ENCODE data around the gene USP12. TPM values are rescaled to one million over a fixed set of nuclear protein-coding genes. Genes with fewer than 3 reads are reported as not detected.

The USP12 gene
- total RNA-seq, 1 experiment from 2014 or later = 20.6 TPM

- peaks cover 6% of the 10 kb centered on the region for H3K36me3 Mint-ChIP-seq (ENCODE audit: insufficient read depth, unreplicated experiment)
- H3K4me1 Mint-ChIP-seq (ENCODE audit: insufficient read depth, unreplicated experiment) = peaks cover 29% of the 10 kb centered on the region
- POLR2A ChIA-PET = no interaction called here
- H3K4me3 Mint-ChIP-seq (ENCODE audit: unreplicated experiment) = no peak overlapping the region
- intact Hi-C loops (cut with micrococcal nuclease) = loop anchor here (10.0 kb wide), 1 partner anchor 117 kb away; the partner anchor contains the start of gene USP12
- no peak overlapping the region for H3K27ac Mint-ChIP-seq (ENCODE audit: low read depth, unreplicated experiment)
- no peaks in the 10 kb centered on the region for H3K27me3 Mint-ChIP-seq (ENCODE audit: insufficient read depth, unreplicated experiment)
- no TSS peak for BruUV-seq (replicated peaks)
- DNase-seq (ENCODE audit: unreplicated experiment) = no peak
- TF ChIP-seq CTCF (IDR thresholded peaks at IDR 0.05; ENCODE audit: unreplicated experiment) = no peak
- H3K9me3 Mint-ChIP-seq (ENCODE audit: unreplicated experiment) = no peaks in the 10 kb centered on the region
- CTCF ChIA-PET = no interaction called here
These were observed 113.8 kb downstream of the USP12 start for GRCh38 chr13:27057817-27058216.

- intact Hi-C loops (cut with micrococcal nuclease) = loop anchor here (10.0 kb wide), 1 partner anchor 119 kb away; the partner anchor contains the start of gene USP12
- Mint-ChIP-seq H3K27ac (ENCODE audit: low read depth, unreplicated experiment) (no peak overlapping the region), H3K4me1 (ENCODE audit: insufficient read depth, unreplicated experiment) (peaks cover 29% of the 10 kb centered on the region), H3K36me3 (ENCODE audit: insufficient read depth, unreplicated experiment) (peaks cover 6% of the 10 kb centered on the region), H3K27me3 (ENCODE audit: insufficient read depth, unreplicated experiment) (no peaks in the 10 kb centered on the region), H3K9me3 (ENCODE audit: unreplicated experiment) (no peaks in the 10 kb centered on the region), H3K4me3 (ENCODE audit: unreplicated experiment) (no peak overlapping the region)
- CTCF ChIA-PET = no interaction called here
- BruUV-seq (replicated peaks) = no TSS peak
- no peak for DNase-seq (ENCODE audit: unreplicated experiment)
- TF ChIP-seq CTCF (IDR thresholded peaks at IDR 0.05; ENCODE audit: unreplicated experiment) = no peak
- POLR2A ChIA-PET = no interaction called here
These were observed 116.1 kb downstream of the USP12 start for GRCh38 chr13:27055526-27055925.

DNA sequence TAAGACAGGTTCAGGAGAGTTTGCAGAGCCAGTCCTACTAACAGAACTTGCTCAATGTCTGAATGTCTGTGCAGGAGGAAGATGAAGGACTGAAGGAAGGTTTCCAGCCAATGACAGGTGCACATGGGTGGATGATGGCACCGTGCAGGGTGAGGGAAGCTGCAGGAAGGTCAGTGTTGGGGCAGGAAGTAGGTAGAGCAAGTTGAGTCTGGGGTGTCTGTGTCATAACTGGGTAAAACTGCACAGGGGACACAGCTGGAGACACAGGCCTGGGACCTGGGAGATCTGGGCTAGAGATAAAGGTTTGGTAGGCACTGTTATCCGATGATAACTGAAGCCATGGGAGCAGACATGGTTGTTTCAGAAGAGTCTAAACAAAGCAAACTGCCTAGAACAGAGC, 116.9 kb downstream of the USP12 start:
- intact Hi-C loops (cut with micrococcal nuclease) = loop anchor here (10.0 kb wide), 1 partner anchor 120 kb away; the partner anchor contains the start of gene USP12
- peaks cover 11% of the 10 kb centered on the region for H3K36me3 Mint-ChIP-seq (ENCODE audit: insufficient read depth, unreplicated experiment)
- ChIA-PET CTCF (interaction anchor here (0.6 to 1.0 kb wide), 2 partner anchors 20 to 47 kb away, joined by 3 to 4 read pairs; no protein-coding TSS in a partner anchor), POLR2A (interaction anchor here (0.6 to 1.6 kb wide), 11 partner anchors 9 to 304 kb away, joined by 3 to 7 read pairs (median 4); no protein-coding TSS in a partner anchor)
- no peak overlapping the region for H3K4me3 Mint-ChIP-seq (ENCODE audit: unreplicated experiment)
- no peak for DNase-seq (ENCODE audit: unreplicated experiment)
- H3K9me3 Mint-ChIP-seq (ENCODE audit: unreplicated experiment) = no peaks in the 10 kb centered on the region
- H3K27me3 Mint-ChIP-seq (ENCODE audit: insufficient read depth, unreplicated experiment) = no peaks in the 10 kb centered on the region
- TF ChIP-seq CTCF (IDR thresholded peaks at IDR 0.05; ENCODE audit: unreplicated experiment) = no peak
- H3K4me1 Mint-ChIP-seq (ENCODE audit: insufficient read depth, unreplicated experiment) = peaks cover 29% of the 10 kb centered on the region
- no TSS peak for BruUV-seq (replicated peaks)
- H3K27ac Mint-ChIP-seq (ENCODE audit: low read depth, unreplicated experiment) = no peak overlapping the region

DNA sequence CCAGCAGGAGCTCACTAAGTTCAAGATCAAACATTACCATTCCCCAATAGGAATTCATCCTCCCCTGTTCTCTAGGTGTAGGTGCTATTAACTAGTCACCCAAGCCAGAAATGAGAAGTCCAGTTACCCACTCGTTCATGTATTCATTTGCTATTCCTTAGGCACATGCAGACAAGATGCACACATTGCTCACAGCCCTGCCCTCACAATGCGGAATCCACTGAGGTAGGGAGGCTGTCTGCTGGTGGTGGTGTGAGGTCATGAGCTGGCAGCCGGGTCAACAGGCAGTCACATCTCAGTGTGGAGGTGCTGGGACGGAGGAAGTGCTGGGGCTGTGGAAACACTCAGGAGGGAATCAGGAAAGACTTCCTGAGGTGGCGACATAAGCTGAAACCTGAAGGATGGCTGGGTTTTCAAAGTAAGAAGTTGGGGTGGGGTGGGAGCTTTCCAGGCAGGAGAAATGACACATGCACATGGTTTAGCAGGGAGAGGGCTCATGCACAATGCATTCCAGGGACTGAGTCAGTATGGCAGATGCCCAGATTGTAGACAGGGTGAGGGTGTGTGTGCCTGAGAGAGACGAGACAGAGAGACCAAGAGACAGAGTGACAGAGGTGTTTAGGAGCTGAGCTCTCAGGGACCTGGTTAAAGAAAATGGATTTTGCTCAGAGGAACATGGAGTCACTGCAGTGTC, 117.6 kb downstream of the USP12 start:
- ChIA-PET CTCF (interaction anchor here (0.6 to 1.0 kb wide), 2 partner anchors 19 to 46 kb away, joined by 3 to 4 read pairs; no protein-coding TSS in a partner anchor), POLR2A (interaction anchor here (0.6 to 1.6 kb wide), 13 partner anchors 9 to 305 kb away, joined by 3 to 7 read pairs (median 4); no protein-coding TSS in a partner anchor)
- no peaks in the 10 kb centered on the region for H3K9me3 Mint-ChIP-seq (ENCODE audit: unreplicated experiment)
- no TSS peak for BruUV-seq (replicated peaks)
- peaks cover 12% of the 10 kb centered on the region for H3K36me3 Mint-ChIP-seq (ENCODE audit: insufficient read depth, unreplicated experiment)
- no peak for TF ChIP-seq CTCF (IDR thresholded peaks at IDR 0.05; ENCODE audit: unreplicated experiment)
- intact Hi-C loops (cut with micrococcal nuclease) = loop anchor here (10.0 kb wide), 1 partner anchor 121 kb away; the partner anchor contains the start of gene USP12
- peak; percentile 84 for DNase-seq (ENCODE audit: unreplicated experiment)
- H3K4me3 Mint-ChIP-seq (ENCODE audit: unreplicated experiment) = no peak overlapping the region
- H3K4me1 Mint-ChIP-seq (ENCODE audit: insufficient read depth, unreplicated experiment) = peaks cover 29% of the 10 kb centered on the region
- H3K27me3 Mint-ChIP-seq (ENCODE audit: insufficient read depth, unreplicated experiment) = no peaks in the 10 kb centered on the region
- H3K27ac Mint-ChIP-seq (ENCODE audit: low read depth, unreplicated experiment) = peak overlapping the region; percentile 53
